ENCODE data around the gene ENTPD7.

DNA sequence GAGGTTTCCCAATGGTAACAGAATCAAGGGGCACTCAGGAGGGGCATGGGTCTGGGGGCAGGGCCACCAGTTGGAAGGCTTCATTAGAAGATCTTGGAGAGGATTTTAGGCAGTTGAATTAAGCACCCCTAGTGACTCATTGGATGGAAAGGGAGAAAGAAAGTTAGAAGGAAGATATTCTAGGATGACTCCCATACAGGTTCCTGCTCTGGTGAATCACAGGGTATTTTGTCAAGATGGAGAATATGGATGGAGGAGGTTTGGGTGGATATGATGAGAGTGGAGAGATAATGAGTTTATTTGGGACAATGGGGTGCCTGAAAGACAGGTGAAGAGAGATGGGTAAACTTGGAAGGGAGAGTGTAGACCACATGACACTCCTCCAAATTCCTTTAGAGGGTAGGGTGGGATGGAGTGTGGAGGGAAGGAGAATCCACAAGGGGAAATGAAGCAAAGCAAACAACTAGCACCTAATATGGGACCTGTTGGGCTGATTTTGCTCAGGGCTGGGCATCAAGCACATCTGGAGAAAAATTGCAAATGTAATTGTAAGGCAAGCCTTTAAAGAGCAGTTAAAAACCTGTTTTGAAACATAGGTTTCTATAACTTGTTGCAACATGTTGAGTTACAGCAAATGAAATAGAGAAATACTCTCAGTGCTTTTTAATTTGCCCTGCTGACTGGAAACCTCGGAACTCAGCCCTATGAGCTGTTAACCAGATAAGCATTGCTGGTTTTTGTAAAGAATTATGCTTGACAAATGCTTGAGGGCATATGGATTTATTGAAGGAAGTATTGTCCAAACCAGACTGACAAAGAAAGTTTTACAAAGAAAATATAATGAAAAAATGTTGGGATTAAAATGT is 2.9 kb upstream of the ENTPD7 start:
- no peak for TF ChIP-seq EZH2phosphoT487 (conservative IDR thresholded peaks at IDR 0.05; ENCODE audit: low read length)
- no peak for TF ChIP-seq CTCF (IDR thresholded peaks at IDR 0.05; ENCODE audit: insufficient read depth, low read length, poor library complexity, severe bottlenecking)

Measured in SU-DHL-6 (cell line).